H1 (cell line): ENCODE results near the gene CIC. TPM values are rescaled to one million over a fixed set of nuclear protein-coding genes. Genes with fewer than 3 reads are reported as not detected.
A peak's percentile ranks its signal among the peaks of the same experiment; 100 is the strongest.

Experiments used
- CTCF ChIA-PET: fragments of 300-600 bp; sonication (Branson Sonifier 250); formaldehyde crosslinking; loops from one replicate; lab custom pipeline; 2021; ENCODE audit not compliant: partially characterized antibody; lab: Charles Lee
- POLR2A ChIA-PET: fragments of 300-600 bp; sonication (Branson Sonifier 250); formaldehyde crosslinking; loops from one replicate; lab custom pipeline; 2021; ENCODE audit warnings: inconsistent platforms; ENCODE audit not compliant: partially characterized antibody; lab: Charles Lee
- DNase-seq, 2 experiments: peaks; one replicate each; pipeline versions ENCODE4 v3.0.0 to v3.0.0-alpha.2; 2010 to 2022; ENCODE audit warnings: low spot score in 2 of 2, low read depth in 1 of 2, mixed read lengths in 1 of 2
- FAIRE-seq: peaks from 2 replicates; lab custom pipeline; 2011; peaks lifted over from hg19 to GRCh38; lab: Jason Lieb, UNC
- H2AFZ ChIP-seq: 2 replicates; pipeline ENCODE4 v1.8.1; 2012; ENCODE audit warnings: low read length, inconsistent platforms
- H2AK5ac ChIP-seq: 2 replicates; pipeline ENCODE4 v1.6.1; 2013; ENCODE audit warnings: low read depth, low read length
- H2BK120ac ChIP-seq: replicated peaks from 2 replicates; pipeline ENCODE3; 2013; ENCODE audit warnings: low read depth, low read length, inconsistent platforms
- H2BK12ac ChIP-seq: 2 replicates; pipeline ENCODE4 v1.6.1; 2013; ENCODE audit warnings: low read depth, low read length
- H2BK15ac ChIP-seq: 2 replicates; pipeline ENCODE4 v1.6.1; 2013; ENCODE audit warnings: low read length
- H2BK20ac ChIP-seq: 2 replicates; pipeline ENCODE4 v1.6.1; 2013; ENCODE audit warnings: low read length
- H2BK5ac ChIP-seq: 2 replicates; pipeline ENCODE4 v1.6.1; 2013; ENCODE audit warnings: low read depth, low read length
- H3K14ac ChIP-seq: 2 replicates; pipeline ENCODE4 v1.6.1; 2013; ENCODE audit warnings: inconsistent platforms; ENCODE audit not compliant: insufficient read length
- H3K18ac ChIP-seq: 2 replicates; pipeline ENCODE4 v1.6.1; 2013; ENCODE audit warnings: low read length; ENCODE audit errors: extremely low read depth
- H3K23ac ChIP-seq: 2 replicates; pipeline ENCODE4 v1.6.1; 2013; ENCODE audit warnings: inconsistent platforms; ENCODE audit not compliant: insufficient read length
- H3K23me2 ChIP-seq: 2 replicates; pipeline ENCODE4 v1.6.1; 2013; ENCODE audit warnings: low read depth, low read length
- H3K27ac ChIP-seq: 2 replicates; pipeline ENCODE4 v1.6.1; 2011; ENCODE audit warnings: low read depth, low read length, inconsistent platforms
- H3K27me3 ChIP-seq, 4 experiments: replicated peaks in 1 of 4; 1 replicate in 1 of 4; 2 replicates in 3 of 4; pipeline versions ENCODE4 v1.6.1 to v1.8.1; 2011 to 2013; ENCODE audit warnings: low read length in 3 of 4, mild to moderate bottlenecking in 3 of 4, inconsistent platforms in 2 of 4, mixed read lengths in 2 of 4, moderate library complexity in 1 of 4; ENCODE audit not compliant: control insufficient read depth in 3 of 4, insufficient read depth in 3 of 4; ENCODE audit errors: extremely low read depth in 1 of 4
- H3K36me3 ChIP-seq, 4 experiments: 2 replicates each; pipeline versions ENCODE4 v1.6.1 to v1.8.1; 2011 to 2013; ENCODE audit warnings: mild to moderate bottlenecking in 4 of 4, low read length in 3 of 4, moderate library complexity in 2 of 4, control low read depth in 1 of 4, inconsistent platforms in 1 of 4; ENCODE audit not compliant: insufficient read depth in 4 of 4, control insufficient read depth in 2 of 4
- H3K4ac ChIP-seq: replicated peaks from 2 replicates; pipeline ENCODE3; 2013; ENCODE audit warnings: low read length, low read depth, mixed read lengths, inconsistent platforms; ENCODE audit not compliant: insufficient read length
- H3K4me1 ChIP-seq, 4 experiments: replicated peaks in 1 of 4; 1 replicate in 1 of 4; 2 replicates in 3 of 4; pipeline versions ENCODE4 v1.6.1 to v1.8.1; 2011 to 2013; ENCODE audit warnings: low read length in 3 of 4, inconsistent platforms in 2 of 4, mixed read lengths in 1 of 4; ENCODE audit not compliant: insufficient read depth in 4 of 4, control insufficient read depth in 3 of 4
- H3K4me2 ChIP-seq, 2 experiments: 2 replicates each; pipeline versions ENCODE4 v1.6.1 to v1.8.1; 2011 to 2013; ENCODE audit warnings: low read depth in 2 of 2, low read length in 2 of 2, control low read depth in 1 of 2, inconsistent platforms in 1 of 2, mild to moderate bottlenecking in 1 of 2; ENCODE audit not compliant: insufficient read depth in 1 of 2
- H3K4me3 ChIP-seq, 4 experiments: fragments of 200-600, 300-600 bp in 1 of 4; sonication (generic), shearing (Covaris generic), sonication (Bioruptor Twin) in 1 of 4; 2 replicates each; pipeline versions ENCODE4 v1.5.1 to v1.8.1; 2011 to 2016; ENCODE audit warnings: low read length in 4 of 4, low read depth in 3 of 4, control low read depth in 2 of 4, inconsistent platforms in 2 of 4, mild to moderate bottlenecking in 2 of 4, mixed read lengths in 1 of 4, moderate library complexity in 1 of 4; ENCODE audit not compliant: insufficient read depth in 2 of 4; ENCODE audit errors: extremely low read depth in 1 of 4
- H3K56ac ChIP-seq: replicated peaks from 2 replicates; pipeline ENCODE3; 2013; ENCODE audit warnings: low read depth, mild to moderate bottlenecking, mixed read lengths, low read length, inconsistent platforms; ENCODE audit not compliant: insufficient read length
- H3K79me1 ChIP-seq: 2 replicates; pipeline ENCODE4 v1.6.1; 2013; ENCODE audit warnings: low read depth, low read length, control low read depth
- H3K79me2 ChIP-seq, 2 experiments: 2 replicates each; pipeline versions ENCODE4 v1.6.1 to v1.8.1; 2012 to 2013; ENCODE audit warnings: low read length in 2 of 2, mild to moderate bottlenecking in 2 of 2, inconsistent platforms in 1 of 2; ENCODE audit not compliant: insufficient read depth in 2 of 2, control insufficient read depth in 1 of 2
- H3K9ac ChIP-seq, 4 experiments: replicated peaks in 1 of 4; 1 replicate in 1 of 4; 2 replicates in 3 of 4; pipeline versions ENCODE4 v1.6.1 to v1.8.1; 2011 to 2013; ENCODE audit warnings: low read depth in 3 of 4, low read length in 3 of 4, control low read depth in 2 of 4, mild to moderate bottlenecking in 2 of 4, moderate library complexity in 2 of 4, inconsistent platforms in 1 of 4; ENCODE audit errors: extremely low read depth in 1 of 4
- H3K9me3 ChIP-seq, 2 experiments: 2 replicates each; pipeline versions ENCODE4 v1.6.1 to v1.8.1; 2012 to 2013; ENCODE audit warnings: mild to moderate bottlenecking in 2 of 2, moderate library complexity in 2 of 2, control low read depth in 1 of 2, inconsistent platforms in 1 of 2, low read depth in 1 of 2, low read length in 1 of 2, mixed read lengths in 1 of 2; ENCODE audit not compliant: insufficient read depth in 2 of 2
- H4K20me1 ChIP-seq, 2 experiments: replicated peaks in 1 of 2; 2 replicates each; pipeline versions ENCODE3 to v1.8.1; 2011 to 2013; ENCODE audit warnings: inconsistent platforms in 2 of 2, low read length in 2 of 2, mild to moderate bottlenecking in 1 of 2; ENCODE audit not compliant: insufficient read depth in 2 of 2, control insufficient read depth in 1 of 2
- H4K5ac ChIP-seq: 2 replicates; pipeline ENCODE4 v1.6.1; 2013; ENCODE audit warnings: low read length, low read depth, mixed read lengths, inconsistent platforms; ENCODE audit not compliant: insufficient read length
- H4K8ac ChIP-seq: 2 replicates; pipeline ENCODE4 v1.8.0; 2013; ENCODE audit warnings: mild to moderate bottlenecking, moderate library complexity, low read length, inconsistent platforms; ENCODE audit not compliant: insufficient read depth; ENCODE audit errors: extremely low read depth
- H4K91ac ChIP-seq: replicated peaks from 2 replicates; pipeline ENCODE3; 2013; ENCODE audit warnings: low read length, mixed read lengths, inconsistent platforms; ENCODE audit not compliant: insufficient read length
- CEBPB ChIP-seq: IDR thresholded peaks from 2 replicates; pipeline ENCODE4 v1.6.1; 2012; ENCODE audit warnings: low read depth, low read length
- GABPA ChIP-seq: IDR thresholded peaks from 2 replicates; pipeline ENCODE4 v1.6.1; 2011; ENCODE audit warnings: mild to moderate bottlenecking, low read length, moderate library complexity, borderline replicate concordance; ENCODE audit not compliant: insufficient read depth
- HDAC2 ChIP-seq, 2 experiments: fragments of 300-600 bp in 1 of 2; sonication (generic) in 1 of 2; IDR thresholded peaks; 2 replicates each; pipeline ENCODE4 v1.6.1; 2011 to 2012; ENCODE audit warnings: low read depth in 2 of 2, low read length in 2 of 2, mild to moderate bottlenecking in 2 of 2, moderate library complexity in 2 of 2, borderline replicate concordance in 1 of 2, inconsistent platforms in 1 of 2
- KDM1A ChIP-seq: fragments of 200-600, 300-600 bp; sonication (generic); IDR thresholded peaks from 2 replicates; pipeline ENCODE4 v1.7.1; 2016; ENCODE audit warnings: mild to moderate bottlenecking, low read length, borderline replicate concordance
- KDM5A ChIP-seq: fragments of 200-600 bp; IDR thresholded peaks from 2 replicates; pipeline ENCODE4 v1.7.1; 2012; ENCODE audit warnings: mild to moderate bottlenecking, low read length, inconsistent platforms, mixed read lengths
- POU5F1 ChIP-seq: IDR thresholded peaks from 2 replicates; pipeline ENCODE4 v1.6.1; 2011; ENCODE audit warnings: low read depth, mild to moderate bottlenecking, low read length, moderate library complexity
- RXRA ChIP-seq: IDR thresholded peaks from 2 replicates; pipeline ENCODE4 v1.6.1; 2011; ENCODE audit warnings: low read depth, mild to moderate bottlenecking, low read length, moderate library complexity; ENCODE audit not compliant: insufficient read depth
- SP2 ChIP-seq: IDR thresholded peaks from 2 replicates; pipeline ENCODE4 v1.6.1; 2012; ENCODE audit warnings: mild to moderate bottlenecking, low read length, inconsistent platforms
- SP4 ChIP-seq: IDR thresholded peaks from 2 replicates; pipeline ENCODE4 v1.6.1; 2012; ENCODE audit warnings: low read length, inconsistent platforms
- TAF1 ChIP-seq: IDR thresholded peaks from 2 replicates; pipeline ENCODE4 v1.6.1; 2011; ENCODE audit warnings: mild to moderate bottlenecking, low read depth, low read length
- TEAD4 ChIP-seq: IDR thresholded peaks from 2 replicates; pipeline ENCODE4 v1.6.1; 2012; ENCODE audit warnings: low read depth, low read length, inconsistent platforms, mixed read lengths
- WGBS, 2 experiments: shearing (Covaris generic) in 1 of 2; methylation state at CpG; one replicate each; pipeline versions ENCODE4 v1.1.6 to v1.1.7; 2013 to 2015; ENCODE audit warnings: low lambda C conversion rate in 2 of 2, mixed read lengths in 2 of 2, inconsistent platforms in 1 of 2, low coverage in 1 of 2, missing lambda C conversion rate in 1 of 2; ENCODE audit not compliant: insufficient replicate concordance in 2 of 2, insufficient coverage in 1 of 2, insufficient read length in 1 of 2; ENCODE audit errors: extremely low coverage in 1 of 2, missing lambda C conversion rate in 1 of 2; 5-methylcytosine and 5-hydroxymethylcytosine counted together
- polyA plus RNA-seq, 7 experiments: library from polyadenylated mRNA; depleted of rRNA in 3 of 7; stranded (reverse) in 5 of 7; unstranded in 2 of 7; fragments of >200 nt in 5 of 7; fragments of 200-250 nt in 2 of 7; gene quantifications; 1 replicate in 5 of 7; 2 replicates in 1 of 7; 4 replicates in 1 of 7; pipeline versions ENCODE4 v1.2.1 to v1.2.3, GENCODE V29; 2011 to 2013; ENCODE audit warnings: missing spikeins in 2 of 7, mixed read lengths in 2 of 7
- total RNA-seq: library from RNA; stranded (reverse); fragmentation: NEBNext Ultra II Directional; extraction: Animal tissue kit (Norgen Biotek cat#: 25700); gene quantifications from 2 replicates; pipeline ENCODE4 v1.2.1, GENCODE V29; 2021

CIC gene
- total and polyA plus RNA-seq, 2 of the 8 experiments (the other 6 are each of a cell fraction or from before 2014, with no cell fraction given): 13.2 to 43.6 TPM

DNA sequence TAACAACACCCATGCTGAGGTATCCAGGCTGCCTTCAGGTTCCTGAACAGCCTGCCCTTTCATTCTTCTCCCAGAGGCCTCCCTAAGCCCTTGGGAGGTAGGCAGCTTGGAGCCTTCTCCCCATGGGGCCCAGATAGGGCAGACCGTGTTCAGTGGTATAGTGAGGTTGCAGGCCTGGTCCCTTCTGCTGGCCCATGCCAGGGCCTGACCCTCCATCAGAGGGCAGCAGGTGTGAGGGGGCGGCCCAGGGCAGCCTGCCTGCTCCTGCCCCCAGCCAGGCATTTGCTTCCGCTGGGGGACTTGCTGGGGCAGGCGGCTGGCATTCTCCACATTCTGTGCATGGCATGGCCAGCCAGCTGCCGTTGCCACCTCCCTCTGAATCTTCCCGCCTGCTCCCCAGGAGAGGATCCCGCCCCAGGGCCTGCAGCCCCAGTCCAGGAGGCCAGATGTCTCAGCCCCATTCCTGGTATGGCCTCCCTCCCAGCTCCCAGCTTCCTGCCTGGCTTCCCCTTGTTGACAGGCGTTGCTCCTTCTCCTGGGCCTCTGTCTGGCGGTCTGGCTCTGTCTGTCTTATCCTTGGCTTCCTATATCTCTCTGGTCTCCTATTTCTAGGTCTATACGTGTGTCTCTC lies 8.9 kb downstream of the CIC start:
- H3K4ac ChIP-seq: no peak overlapping the region
- H3K4me1 ChIP-seq: peaks cover 9 to 27% (median 15%) of the 10 kb centered on the region in 4 experiments
- no peak overlapping the region for H2AFZ ChIP-seq
- CTCF ChIA-PET: interaction anchor here (0.9 to 7.4 kb wide), 12 partner anchors 7 to 153 kb away, joined by 3 to 260 read pairs (median 11); partner anchors contain the start of genes CIC, ERF and GSK3A
- H2BK12ac ChIP-seq: no peak overlapping the region
- H3K18ac ChIP-seq: no peak overlapping the region
- H4K5ac ChIP-seq: no peak overlapping the region
- peaks cover 0 to 10% (median 5%) of the 10 kb centered on the region in 4 experiments; a peak in 2 of 8 replicates for H3K36me3 ChIP-seq
- peaks cover 14% of the 10 kb centered on the region; the same call in 1 of the 2 replicates for H3K23me2 ChIP-seq
- no peak overlapping the region for H3K27ac ChIP-seq
- no peak overlapping the region for H3K56ac ChIP-seq
- TF ChIP-seq GABPA (no peak), HDAC2 (IDR thresholded peaks at IDR 0.05; ENCODE audit: borderline replicate concordance in 1 of 2, low read depth in 2 of 2, low read length in 2 of 2) (no peak), KDM1A (no peak), TAF1 (no peak), RXRA (no peak), TEAD4 (no peak), CEBPB (no peak), SP4 (no peak), POU5F1 (no peak), KDM5A (no peak), SP2 (no peak)
- TF ChIP-seq, all 59 proteins: peak for 0
- H2BK15ac ChIP-seq: peak overlapping the region; percentile 29; the same call in 1 of the 2 replicates
- H4K20me1 ChIP-seq: peaks cover 0 to 10% of the 10 kb centered on the region in 2 experiments
- no peak overlapping the region for H4K91ac ChIP-seq
- H3K14ac ChIP-seq: no peak overlapping the region
- no peaks in the 10 kb centered on the region for H3K27me3 ChIP-seq
- no peak overlapping the region for H3K23ac ChIP-seq
- no peak overlapping the region for H3K4me2 ChIP-seq
- no peak overlapping the region for H3K9ac ChIP-seq
- H3K79me1 ChIP-seq: peaks cover 2% of the 10 kb centered on the region; the same call in 1 of the 2 replicates
- no peak overlapping the region for H2BK120ac ChIP-seq
- no peaks in the 10 kb centered on the region for H3K9me3 ChIP-seq
- no peaks in the 10 kb centered on the region; a peak in 1 of 4 replicates for H3K79me2 ChIP-seq
- H2AK5ac ChIP-seq: no peak overlapping the region
- 89% methylated on average over 10 of the region's 10 CpGs; no CpG with 5 or more reads in 1 of the 2 experiments for WGBS, 2 experiments
- no peak overlapping the region for H2BK5ac ChIP-seq
- POLR2A ChIA-PET: interaction anchor here (0.9 to 6.5 kb wide), 3 partner anchors 7 to 44 kb away, joined by 3 to 68 read pairs (median 27); partner anchors contain the start of gene CIC
- H3K4me3 ChIP-seq: no peak overlapping the region
- H2BK20ac ChIP-seq: no peak overlapping the region
- DNase-seq: no peak
- 0 out of 2 replicates have a peak overlapping the region, but pooled peaks have one; percentile 29 for H4K8ac ChIP-seq
- FAIRE-seq: no peak
